Globus pallidus (tissue), 1 donor: ENCODE measurements around the gene CLUH.
"Not testable (repeated sequence)": the region's sequence is repeated elsewhere in the genome, so short reads cannot be mapped to it uniquely, and the experiment has no call there.

Experiments
- DNase-seq: peaks from one replicate; pipeline ENCODE4 v3.0.0-alpha.2; 2015; ENCODE audit warnings: low spot score

CLUH gene

DNA sequence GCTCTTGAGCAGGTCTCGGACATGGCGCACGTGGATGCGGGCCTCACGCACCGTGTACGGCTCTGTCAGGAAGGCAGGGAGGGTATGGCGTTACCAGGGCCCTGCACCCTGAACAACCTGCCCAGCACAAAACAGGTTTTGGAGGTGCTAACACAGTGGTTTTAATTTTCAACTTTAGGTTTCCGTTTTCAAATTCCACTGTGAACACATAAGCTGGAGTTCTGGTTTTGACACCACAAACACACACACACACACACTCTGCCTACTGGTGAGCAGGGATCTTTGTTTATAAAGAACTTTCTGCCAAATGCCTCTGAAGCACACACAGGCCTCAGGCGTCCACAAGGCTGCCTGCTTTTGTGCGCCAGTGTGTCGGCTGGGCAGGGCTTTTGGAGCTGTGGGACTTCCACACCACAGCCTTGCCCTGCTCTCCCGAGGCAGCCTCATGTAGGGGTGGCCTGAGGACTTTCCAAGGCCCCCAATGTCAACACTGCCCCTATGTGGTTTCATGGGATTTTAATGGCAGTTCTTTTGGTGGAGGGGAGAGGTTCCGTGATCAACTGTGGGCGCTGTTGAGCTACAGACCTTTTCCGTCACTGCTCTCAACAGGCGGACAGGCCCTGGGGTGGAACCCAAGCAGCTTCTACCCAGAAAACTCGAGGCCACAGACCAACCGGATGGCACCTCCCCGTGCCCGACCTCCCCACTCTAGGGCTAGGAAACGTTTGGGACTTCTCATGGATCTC is 9.4 kb downstream of the CLUH start:
- DNase-seq = no peak

DNA sequence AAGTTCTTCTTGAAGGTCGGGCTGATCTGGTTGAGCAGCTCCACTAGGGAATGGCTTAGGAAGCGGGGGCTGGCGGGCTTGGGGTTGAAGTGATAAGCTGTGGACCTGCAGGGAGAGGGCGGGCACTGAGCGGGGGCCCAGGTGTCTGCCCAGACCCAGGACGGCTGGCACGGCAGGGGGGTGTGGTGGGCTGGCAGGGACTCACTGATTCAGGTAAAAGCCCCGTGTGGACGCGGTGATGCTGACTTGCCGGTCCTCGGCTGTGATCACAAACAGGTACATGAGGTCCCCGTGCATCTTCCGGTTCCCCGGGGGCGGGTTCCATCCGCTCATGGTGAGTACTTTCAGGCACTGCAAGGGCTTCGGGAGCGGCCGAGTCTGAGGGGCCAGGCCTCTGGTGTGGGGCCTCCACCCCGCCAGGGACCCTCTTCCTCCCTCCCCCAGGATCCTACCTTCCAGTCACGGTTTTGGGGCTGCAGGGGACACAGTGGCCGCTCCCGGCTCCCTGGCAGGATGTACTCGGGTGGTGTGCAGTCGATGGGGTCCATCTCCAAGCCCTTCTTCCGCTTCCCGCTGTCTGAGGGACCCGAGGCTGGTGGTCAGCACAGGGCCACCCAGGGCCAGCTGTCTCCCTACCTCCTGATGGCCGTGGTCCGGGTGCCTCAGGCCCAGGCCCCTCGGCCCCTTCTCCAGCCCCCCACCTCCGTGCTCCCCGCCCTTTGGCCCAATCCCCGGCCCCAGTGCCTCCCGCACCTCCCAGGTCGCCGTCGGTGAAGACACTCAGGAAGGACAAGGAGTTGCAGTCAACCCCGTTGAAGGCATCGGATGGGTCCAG is 10.2 kb downstream of the CLUH start:
- no peak for DNase-seq

DNA sequence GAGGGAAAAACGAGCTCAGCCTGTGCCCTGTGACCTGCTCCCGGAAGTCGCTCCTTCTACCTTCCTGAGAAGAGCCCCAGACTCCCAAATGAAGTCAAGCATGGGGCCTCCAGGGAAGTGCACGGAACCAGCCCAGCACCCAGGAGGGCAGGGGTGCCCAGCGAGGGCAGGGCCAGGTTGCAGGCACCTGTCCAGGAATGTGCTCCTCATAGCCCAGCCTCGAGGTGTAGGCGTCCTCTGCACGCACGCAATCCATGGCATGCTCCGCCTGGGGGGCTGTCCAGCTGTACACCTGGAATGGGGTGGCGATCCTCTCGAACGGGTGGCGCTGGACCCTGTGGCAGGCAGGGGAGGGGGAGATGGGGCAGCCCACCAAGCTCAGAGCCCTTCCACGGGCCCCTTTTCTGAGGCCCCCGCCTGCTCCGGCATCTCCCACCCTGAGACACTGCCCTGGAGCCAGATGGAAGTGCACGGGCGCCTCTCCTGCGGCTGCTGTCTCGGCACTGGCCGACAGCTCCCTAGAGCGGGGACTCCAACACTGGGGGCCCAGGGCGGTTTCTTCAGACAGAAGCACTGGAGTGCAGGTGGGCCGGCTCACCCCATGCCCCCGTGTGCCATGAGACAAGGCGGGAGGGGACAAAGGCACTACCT is 10.9 kb downstream of the CLUH start:
- DNase-seq = no peak

DNA sequence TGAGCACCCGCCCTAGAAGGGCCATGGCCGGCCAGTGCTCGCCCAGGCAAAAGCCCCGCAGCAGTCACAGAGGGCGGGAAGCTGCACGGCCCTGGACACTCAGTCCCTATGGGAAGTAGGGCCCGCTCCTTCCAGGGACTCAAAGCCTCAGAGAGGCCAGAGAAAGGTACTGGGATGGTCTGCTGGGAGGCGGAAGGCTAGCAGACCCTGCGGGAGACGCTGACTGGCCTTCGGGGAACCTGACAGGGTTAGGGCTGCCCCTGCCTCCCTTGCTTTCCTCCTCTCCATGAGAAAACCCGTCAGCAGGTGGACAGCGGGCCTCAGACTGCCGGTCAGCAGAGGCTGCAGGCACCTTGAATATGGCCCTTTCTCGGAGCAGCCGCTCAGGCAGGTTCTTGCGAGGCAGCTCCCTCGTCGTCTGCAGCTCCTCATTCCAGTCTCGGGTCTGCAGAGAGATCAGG is 11.5 kb downstream of the CLUH start:
- DNase-seq = no peak

DNA sequence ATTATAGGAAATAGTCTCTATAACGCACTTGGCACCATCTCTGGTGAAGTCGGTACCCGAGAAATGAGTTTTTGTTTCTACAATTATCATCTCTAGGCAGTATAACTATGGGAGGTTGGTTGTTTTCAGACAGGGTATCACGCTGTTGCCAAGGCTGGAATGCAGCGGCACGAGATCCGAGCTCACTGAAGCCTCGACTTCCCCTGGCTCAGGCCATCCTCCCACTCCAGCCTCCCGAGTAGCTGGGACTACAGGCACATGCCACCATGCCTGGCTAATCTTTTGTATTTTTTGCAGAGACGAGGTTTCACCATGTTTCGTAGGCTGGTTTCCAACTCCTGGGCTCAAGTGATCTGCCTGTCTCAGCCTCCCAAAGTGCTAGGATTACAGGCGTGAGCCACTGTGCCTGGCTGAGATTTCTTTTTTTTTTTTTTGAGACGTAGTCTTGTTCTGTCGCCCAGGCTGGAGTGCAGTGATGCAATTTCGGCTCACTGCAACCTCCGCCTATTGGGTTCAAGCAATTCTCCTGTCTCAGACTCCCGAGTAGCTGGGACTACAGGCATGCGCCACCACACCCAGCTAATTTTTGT is 12.3 kb downstream of the CLUH start:
- DNase-seq = not testable (repeated sequence)

DNA sequence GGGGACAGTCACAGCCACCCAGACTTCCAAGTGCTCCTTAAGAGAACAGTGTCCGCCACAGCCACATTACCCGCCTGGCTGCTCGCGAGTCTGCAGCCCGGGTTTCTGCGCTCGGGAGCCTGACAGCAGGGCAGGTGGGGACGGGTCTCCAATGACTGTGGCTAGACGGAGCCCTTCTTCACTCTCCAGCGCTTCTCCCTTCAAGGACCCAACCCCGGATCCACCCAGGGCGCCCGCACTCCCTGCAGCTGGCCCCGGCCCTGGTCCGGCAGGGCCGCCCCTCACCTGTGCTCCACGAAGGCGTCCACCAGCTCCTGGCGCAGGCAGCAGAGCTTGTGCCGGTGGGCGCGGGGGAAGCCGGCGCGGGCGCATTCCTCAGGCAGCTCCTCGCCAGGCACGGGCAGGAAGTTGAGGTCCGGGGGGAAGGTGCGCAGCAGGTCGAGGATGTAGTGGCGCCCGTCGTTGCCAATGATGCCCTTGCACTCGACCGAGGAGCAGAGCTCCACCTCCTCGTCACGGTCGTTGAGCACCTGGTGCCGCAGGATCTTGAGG is 13.9 kb downstream of the CLUH start:
- DNase-seq = no peak

DNA sequence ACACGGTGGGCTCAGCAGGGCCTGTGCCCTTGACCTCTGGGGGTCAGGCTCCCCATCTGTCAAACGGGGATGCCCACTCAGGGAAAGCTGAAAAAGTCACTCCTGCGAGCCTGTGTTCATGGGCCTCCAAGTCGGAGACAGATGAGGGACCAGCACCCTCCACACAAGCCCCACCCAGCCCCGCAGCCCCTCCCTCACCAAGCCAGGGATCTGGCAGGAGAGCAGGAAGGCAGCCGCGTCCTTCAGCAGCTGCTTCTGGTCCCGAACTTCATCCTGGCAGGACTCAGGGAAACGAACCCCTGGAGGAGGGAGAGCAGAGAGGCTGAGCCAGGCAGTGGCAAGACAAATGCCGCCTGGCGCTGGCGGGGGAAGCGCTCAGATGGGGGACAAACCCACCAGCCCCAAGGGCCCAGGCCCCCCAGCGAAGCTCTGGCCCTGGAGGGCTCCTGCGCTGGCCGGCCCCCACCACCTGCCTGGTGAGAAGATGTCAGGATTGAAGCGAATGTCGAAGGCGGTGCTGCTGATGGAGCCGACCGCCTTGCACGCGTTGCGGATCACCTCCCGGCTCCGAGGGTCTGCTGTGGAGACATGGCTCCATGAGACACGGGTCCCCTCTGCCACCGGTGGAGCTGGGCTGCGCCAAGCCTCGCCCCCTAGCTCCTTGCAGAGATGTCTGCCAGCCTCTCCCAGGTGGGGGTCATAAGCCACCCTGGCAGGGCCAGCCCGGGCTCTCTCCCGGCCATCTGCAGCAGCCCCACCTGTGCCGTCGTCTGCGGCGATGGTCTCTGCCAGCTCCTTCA is 15.4 kb downstream of the CLUH start:
- no peak for DNase-seq

DNA sequence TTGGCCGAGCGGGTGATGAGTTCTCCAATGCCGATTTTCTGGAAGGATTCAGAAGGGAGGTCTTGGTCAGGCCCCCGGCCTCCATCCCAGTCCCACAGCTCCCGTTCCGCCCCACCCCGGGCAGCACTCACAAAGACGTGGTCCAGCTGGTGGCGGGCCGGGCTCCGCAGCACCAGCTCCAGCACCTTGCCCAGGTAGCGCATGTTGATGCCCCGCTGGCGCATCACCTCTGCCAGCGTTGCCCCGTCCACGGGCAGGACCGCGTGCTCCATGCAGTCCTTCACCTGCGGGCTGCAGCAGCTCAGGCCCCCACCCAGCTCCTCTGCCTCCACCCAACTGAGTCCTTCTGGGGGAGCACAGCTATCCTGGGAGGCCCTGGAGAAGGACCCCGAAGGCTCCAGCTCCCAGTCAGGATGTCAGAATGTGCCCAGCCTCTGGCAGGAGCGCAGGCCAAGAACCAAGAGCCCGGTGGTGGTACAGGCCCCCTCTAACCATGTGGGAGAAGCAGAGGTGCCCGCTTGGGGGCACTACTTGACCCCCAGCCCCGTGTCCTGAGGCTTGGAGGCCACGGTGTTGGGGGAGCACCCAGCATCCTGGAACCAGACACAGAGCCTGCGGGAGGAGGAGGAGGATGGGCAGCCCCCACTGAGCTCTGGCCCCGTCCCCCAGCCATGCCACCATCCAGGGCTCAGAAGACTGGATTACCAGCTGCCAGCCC is 16.2 kb downstream of the CLUH start:
- no peak for DNase-seq

DNA sequence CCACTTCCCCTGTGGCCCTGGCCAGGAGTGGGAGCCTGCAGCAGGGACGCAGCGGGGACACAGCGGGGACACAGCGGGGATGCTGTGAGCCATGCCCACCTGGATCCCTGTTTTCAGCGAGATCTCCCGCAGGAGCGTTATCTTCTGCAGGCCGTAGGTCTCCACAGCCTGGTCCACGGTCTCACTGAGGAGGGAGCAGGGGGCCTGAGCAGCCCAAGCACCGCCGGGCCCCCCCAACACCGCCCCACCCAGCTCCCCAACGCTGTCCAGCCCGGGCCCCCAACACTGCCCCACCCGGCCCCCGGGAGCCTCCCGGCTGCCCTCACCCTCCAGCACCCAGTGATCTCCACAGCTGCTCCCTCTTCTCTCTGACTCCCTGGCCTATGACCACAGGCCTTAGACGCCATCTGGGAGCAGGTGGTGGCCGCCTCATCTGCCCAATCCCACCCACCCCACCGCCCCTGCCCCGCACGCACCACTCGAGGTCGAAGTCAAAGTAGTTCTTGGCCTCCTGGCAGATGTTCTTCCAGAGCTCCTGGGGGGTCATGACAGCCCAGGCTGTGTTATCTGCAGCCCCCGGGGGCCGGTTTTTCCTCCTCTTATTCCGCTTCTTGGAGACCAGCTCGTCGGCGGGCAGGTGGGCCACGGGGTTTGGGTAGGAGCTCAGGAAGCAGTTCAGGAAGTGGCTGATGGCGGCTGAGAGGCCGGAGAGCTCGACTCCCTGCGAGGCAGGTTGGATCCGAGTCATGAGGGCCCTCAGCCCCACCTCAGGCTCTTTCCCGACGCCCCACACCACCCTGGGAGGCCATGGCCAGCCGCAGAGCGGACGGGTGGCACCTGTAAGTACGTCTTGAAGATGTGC is 17.0 kb downstream of the CLUH start:
- no peak for DNase-seq

DNA sequence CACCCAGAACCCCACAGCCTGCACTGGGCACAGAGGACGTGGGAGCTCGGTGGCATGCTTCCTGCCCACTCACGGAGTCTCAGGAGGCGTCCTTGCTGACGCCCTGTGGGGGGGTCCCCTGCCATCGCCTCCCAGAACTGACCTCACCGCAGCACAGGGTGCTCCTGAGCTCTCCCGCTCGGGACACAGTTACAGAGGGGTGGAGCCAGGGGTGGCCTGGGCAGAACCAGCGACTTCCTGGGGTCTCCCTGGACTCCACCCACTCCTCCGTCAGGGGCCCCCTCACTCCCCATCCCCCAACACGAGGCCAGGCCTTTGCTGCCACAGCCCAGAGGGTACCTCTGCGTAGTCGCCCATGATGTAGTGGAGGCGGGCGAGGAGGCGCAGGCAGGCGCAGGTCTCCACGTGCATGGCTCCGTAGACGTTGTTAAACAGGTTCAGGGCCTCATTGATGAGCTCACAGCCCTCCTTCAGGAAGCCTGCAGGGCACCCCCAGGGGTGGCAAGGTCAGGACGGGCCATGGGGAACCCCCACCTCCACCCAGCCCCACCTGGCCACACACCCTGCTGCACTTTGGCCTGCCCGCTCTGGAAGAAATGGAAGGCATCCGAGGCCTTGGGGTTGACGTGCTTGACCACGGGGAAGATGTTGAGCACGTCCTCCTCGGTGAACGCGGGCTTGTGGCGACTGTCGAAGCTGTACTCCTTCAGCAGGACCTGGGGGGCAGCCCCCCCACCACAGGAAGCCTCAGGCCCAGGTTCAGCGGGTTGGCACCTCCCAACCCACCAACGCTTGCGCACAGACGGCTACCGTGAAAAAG is 17.8 kb downstream of the CLUH start:
- DNase-seq = no peak

DNA sequence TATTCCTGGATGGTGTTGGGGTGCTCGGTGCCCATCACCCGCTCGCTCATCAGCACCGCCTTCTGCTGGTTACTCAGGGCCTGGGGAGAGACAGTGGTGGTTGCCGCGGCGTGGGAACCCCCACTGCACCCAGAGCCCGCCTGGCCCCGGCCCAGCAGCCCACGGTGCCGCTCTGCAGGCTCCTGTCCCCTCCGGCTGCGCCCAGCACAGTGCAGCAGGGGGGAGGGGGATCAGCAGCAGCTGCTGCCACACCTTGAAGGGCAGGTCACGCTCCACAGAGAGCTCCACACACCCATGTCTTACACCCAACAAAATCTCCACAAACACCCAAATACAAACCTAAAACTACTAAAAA is 18.8 kb downstream of the CLUH start:
- no peak for DNase-seq

DNA sequence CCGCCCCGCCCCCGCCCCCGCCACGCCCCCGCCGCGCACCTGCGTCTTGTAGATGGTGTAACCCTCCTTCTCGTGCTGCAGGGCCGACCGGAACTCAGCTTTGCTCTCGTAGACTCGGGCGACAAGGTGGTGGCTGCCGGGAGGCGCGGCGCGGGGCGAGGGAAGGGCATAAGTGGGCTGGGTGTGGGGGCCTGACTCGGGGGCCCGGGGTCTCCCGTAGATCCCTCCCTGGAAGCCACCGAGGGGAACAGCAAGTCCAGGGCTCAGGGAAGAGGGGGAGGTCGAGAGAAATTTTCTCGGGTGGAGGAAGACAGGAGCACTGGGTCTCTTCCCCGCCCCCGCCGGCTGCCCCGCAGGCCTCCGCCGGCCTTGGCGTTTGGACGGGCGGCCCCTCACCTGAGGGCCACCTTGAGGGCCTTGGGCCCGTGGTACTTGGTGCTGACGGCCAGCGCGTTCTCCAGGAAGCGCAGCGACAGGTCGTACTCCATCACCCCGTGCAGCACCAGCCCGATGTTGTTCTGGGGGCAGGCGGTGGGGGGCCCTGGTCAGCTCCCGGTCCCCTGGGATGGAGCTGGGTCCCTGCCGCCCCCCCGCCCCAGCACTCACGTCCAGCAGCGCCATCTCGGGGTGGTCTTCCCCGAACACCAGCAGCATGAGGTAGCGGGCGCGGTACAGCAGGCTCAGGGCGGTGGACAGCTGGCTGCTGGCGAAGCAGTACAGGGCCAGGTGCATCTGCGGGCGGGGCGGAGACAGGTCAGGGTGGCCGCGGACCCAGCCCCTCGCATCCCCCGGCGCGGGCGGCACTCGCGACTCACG is 19.4 kb downstream of the CLUH start:
- DNase-seq = no peak

DNA sequence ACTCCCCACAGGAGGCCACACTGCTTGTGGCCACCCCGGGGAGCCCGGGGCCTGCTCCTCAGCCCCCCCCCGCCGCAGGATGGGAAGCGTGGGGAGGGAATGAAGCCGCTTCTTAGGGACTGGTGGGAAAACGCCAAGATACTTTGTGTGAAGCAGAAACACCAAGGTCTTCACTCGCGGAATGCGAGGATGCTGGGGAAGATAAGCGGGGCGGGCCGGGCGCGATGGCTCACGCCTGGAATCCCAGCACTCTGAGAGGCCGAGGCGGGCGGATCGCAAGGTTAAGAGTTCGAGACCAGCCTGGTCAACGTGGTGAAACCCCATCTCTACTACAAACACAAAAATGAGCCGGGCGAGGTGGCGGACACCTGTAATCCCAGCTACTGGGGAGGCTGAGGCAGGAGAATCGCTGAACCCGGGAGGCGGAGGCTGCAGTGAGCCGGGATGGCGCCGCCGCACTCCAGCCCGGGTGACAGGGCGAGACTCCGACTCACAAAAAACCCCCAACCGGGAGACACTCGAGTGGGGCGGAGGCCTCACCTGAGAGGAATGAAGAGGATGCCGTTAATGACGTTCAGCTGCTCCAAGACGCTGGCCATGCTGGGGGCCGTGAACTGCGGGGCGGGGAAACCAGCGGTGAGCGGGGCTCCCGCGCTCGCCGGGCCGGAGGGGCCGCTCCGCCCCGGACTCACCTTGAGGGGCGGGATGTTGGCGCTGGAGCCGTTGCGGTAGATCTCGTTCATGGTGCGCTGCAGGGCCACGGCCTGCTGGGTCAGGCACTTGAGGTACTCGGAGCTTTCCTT is 20.3 kb downstream of the CLUH start:
- no peak for DNase-seq

DNA sequence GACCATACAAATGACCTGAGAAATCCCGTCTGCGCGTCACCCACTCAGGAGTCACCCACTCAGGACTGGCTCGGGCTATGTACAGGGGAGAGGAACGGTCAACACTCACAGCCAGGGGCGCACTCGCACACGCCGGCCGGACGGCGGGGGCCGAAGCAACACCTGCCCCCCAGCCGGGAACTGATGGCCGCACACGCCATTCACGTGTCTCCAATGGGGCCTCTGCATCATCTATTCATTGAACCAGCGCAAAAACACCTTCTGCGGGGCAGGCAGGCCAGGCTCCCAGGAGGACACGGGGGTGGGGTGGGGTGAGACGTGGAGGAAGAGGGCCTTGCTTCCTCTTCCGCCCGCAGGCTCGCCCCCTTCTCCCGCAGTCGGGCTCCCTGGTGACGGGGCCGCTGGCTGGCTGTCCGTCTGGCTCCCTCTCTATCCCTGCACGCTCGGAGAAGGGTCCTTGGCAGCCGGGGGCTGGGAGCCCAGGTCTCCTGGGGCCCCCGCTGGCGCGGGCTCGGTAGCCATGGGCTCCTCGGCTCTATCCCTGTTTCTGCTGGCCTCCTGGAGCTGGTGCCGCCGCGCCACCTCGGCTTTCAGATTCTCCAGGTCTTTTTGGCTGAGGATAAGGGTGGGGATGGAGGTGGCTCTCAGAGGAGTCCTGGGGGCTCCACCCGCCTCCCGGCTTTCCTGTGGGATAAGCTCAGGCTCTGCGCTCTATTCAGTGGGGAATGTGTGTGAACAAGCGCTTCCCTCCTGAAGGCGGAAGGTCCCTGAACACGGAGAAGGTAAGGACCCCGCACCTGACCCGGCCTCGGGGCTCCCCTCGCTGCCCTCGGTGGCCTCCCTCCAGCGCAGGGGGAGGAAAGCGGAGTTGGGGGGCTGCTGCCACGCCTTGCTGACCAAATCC is 21.1 kb downstream of the CLUH start:
- DNase-seq = no peak

DNA sequence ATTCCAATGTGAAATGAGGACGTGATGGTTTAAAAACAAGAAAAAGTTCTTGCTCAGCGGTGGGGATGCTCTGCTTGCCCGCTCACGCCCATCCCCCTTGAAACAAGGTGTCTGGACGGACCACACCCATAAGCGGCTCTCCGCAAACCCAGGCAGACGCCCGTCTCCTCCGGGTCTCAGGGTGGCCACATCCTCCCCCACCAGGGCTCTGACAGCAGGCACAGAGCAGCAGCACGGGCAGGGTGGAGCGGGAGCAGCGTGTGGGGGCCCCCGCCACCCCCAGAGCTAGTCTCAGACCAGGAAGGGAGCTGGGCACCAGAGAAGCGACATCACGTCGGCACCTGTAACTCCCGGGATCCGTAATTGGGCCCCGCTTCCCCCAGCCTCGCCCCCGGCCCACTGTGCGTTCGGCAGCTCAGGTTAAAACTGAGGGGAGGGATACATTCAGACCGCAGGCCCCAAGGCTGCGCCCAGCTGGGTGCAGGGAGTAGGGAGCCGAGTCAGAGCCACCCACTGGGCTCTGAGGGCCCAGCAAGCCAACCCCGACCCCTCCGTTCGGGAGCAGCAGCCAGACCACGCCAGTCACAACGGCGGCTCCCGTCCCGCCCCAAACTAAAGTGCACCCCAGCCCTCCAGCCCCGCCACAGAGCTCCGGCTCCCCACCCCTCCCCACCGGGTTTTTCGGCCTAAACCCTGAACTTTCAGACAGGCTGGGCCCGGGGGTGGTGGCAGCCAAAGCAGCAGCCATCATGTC is 22.0 kb downstream of the CLUH start:
- no peak for DNase-seq
